Measurements from ENCODE around the gene ASB9. TPM values are rescaled to one million over a fixed set of nuclear protein-coding genes. Genes with fewer than 3 reads are reported as not detected.
"Not testable (repeated sequence)": the region's sequence is repeated elsewhere in the genome, so short reads cannot be mapped to it uniquely, and the experiment has no call there.

ASB9 gene
- total RNA-seq, 4 donors from 2014 or later: 1.1 to 2.1 TPM; not detected in 2

DNA sequence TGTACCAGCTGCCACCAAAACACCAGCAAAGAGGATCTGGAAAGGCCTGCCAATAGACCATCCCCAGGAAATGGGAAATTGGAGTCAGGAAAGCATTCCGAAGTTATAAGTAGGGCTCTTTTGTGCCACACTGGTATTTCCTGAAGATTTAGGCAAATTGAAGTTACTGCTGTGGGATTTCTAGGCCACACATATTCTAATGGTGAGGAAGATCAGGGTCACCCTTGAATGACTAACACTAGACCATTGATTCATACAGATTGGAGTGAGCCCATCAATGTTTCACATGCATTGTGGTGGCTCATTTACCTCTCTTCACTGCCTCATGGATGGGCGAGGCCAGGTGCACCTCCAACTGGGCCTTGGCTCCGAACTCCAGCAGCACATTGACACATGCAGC lies 23.0 kb upstream of the ASB9 start:
- no peak for DNase-seq
- Histone ChIP-seq H3K4me3 (no peak overlapping the region), H3K9me3 (no peaks in the 10 kb centered on the region), H3K27me3 (no peaks in the 10 kb centered on the region), H3K4me1 (no peaks in the 10 kb centered on the region), H3K27ac (no peak overlapping the region), H3K36me3 (no peaks in the 10 kb centered on the region)
- TF ChIP-seq POLR2A (IDR thresholded peaks at IDR 0.05): no peak
- TF ChIP-seq, protein P1, sequence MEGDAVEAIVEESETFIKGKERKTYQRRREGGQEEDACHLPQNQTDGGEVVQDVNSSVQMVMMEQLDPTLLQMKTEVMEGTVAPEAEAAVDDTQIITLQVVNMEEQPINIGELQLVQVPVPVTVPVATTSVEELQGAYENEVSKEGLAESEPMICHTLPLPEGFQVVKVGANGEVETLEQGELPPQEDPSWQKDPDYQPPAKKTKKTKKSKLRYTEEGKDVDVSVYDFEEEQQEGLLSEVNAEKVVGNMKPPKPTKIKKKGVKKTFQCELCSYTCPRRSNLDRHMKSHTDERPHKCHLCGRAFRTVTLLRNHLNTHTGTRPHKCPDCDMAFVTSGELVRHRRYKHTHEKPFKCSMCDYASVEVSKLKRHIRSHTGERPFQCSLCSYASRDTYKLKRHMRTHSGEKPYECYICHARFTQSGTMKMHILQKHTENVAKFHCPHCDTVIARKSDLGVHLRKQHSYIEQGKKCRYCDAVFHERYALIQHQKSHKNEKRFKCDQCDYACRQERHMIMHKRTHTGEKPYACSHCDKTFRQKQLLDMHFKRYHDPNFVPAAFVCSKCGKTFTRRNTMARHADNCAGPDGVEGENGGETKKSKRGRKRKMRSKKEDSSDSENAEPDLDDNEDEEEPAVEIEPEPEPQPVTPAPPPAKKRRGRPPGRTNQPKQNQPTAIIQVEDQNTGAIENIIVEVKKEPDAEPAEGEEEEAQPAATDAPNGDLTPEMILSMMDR (IDR thresholded peaks at IDR 0.05): no peak

DNA sequence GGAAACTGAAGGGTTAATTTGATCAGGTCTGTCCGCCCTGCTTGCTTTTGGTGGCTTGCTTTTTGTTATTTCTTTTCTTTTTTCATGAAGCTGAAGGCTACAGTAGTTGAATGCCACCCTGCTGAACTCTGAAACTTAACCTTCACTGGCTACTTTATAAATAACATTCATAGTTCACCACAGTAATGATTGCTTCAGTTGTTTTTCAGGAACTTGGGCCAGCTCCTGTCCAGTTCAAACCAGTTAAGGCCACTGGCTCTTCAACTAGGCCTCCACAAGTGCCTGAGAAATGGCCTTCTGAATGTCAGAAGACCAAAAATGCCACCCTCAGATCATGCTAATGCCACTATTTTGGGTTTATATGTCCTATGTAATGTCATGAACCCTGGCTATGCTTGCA lies 7.7 kb upstream of the ASB9 start:
- DNase-seq: no peak
- no peak for TF ChIP-seq POLR2A (IDR thresholded peaks at IDR 0.05)
- TF ChIP-seq, protein P1 (IDR thresholded peaks at IDR 0.05): no peak
- Histone ChIP-seq H3K4me3 (no peak overlapping the region), H3K27ac (no peak overlapping the region), H3K36me3 (no peaks in the 10 kb centered on the region), H3K9me3 (no peaks in the 10 kb centered on the region), H3K27me3 (no peaks in the 10 kb centered on the region), H3K4me1 (no peaks in the 10 kb centered on the region)

DNA sequence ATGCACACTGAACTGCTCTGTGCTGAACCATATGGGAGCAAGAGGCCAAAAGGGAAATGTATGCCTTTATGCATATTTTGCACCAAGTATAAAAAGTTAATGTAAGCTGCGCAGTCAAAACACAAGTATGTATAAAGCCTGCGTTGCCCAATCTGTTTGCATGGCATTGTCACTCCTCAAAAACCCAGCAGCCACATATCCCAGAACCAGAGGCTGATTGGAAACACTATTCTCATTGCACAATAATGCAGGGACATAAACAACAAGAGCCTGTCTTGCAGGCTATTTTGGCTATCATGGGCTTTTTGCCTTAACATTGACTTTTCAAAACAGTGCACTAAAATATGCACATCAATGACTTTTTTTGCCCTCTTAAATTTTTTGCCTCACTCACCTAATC lies 5.1 kb upstream of the ASB9 start:
- H3K27ac ChIP-seq: no peak overlapping the region
- H3K9me3 ChIP-seq: no peaks in the 10 kb centered on the region
- H3K4me1 ChIP-seq: no peaks in the 10 kb centered on the region
- no peak overlapping the region for H3K4me3 ChIP-seq
- TF ChIP-seq, protein P1 (IDR thresholded peaks at IDR 0.05): no peak
- no peak for TF ChIP-seq POLR2A (IDR thresholded peaks at IDR 0.05)
- H3K27me3 ChIP-seq: no peaks in the 10 kb centered on the region
- DNase-seq: no peak
- no peaks in the 10 kb centered on the region for H3K36me3 ChIP-seq

DNA sequence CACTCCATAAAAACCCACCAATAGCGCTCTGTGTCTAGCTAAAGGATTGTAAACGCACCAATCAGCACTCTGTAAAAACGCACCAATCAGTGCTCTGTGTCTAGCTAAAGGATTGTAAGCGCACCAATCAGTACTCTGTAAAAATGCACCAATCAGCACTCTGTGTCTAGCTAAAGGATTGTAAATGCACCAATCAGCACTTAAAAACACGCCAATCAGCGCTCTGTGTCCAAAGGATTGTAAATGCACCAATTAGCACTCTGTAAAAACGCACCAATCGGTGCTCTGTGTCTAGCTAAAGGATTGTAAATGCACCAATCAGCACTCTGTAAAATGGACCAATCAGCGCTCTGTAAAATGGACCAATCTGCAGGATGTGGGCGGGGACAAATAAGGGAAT lies 3.4 kb upstream of the ASB9 start:
- not testable (repeated sequence) for H3K27ac ChIP-seq, H3K4me1 ChIP-seq, H3K27me3 ChIP-seq, H3K9me3 ChIP-seq, H3K4me3 ChIP-seq, DNase-seq, H3K36me3 ChIP-seq

DNA sequence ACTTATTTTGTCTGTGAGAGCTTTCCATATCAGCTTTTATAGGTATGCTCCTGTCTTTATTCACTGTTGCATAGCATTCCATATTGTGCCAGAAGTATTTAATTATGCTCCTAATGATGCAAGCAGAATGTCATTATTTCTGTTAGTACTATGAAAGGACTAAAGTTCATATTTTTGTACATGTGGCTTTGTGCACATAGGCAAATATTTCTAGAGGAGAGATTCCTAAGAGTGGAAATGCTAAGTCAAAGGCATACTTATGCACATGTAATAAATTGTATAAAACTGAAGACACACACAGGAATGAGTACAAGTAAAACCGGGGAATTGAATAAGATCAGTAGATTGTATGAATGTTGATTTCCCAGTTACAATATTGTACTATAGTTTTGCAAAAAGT lies 1.9 kb upstream of the ASB9 start:
- TF ChIP-seq, protein P1 (IDR thresholded peaks at IDR 0.05): no peak
- no peak for TF ChIP-seq POLR2A (IDR thresholded peaks at IDR 0.05)
- Histone ChIP-seq H3K4me3 (no peak overlapping the region), H3K9me3 (no peaks in the 10 kb centered on the region), H3K36me3 (no peaks in the 10 kb centered on the region), H3K27me3 (no peaks in the 10 kb centered on the region), H3K27ac (no peak overlapping the region), H3K4me1 (no peaks in the 10 kb centered on the region)
- no peak for DNase-seq

DNA sequence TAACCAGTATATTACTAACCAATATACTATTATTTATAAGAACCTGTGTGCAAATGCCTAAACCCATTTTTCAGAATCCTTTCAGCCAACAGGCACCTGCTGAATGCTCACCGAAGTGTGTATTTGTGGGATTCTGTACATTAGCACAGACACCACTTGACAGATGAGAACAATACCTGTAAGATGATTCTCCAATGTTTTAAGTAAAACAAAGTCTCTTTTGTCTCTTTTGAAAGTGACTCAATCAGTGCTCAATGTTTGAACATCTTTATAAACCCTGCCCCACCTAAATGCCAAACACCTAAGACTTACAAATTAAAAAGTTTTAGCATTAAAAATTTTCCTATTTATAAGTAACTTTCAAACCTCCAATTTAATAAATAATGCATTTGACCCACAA lies 763 bp downstream of the ASB9 start:
- no peak for DNase-seq
- no peaks in the 10 kb centered on the region for H3K4me1 ChIP-seq
- no peak overlapping the region for H3K27ac ChIP-seq
- H3K36me3 ChIP-seq: no peaks in the 10 kb centered on the region
- no peaks in the 10 kb centered on the region for H3K9me3 ChIP-seq
- no peak for TF ChIP-seq POLR2A (IDR thresholded peaks at IDR 0.05)
- TF ChIP-seq, protein P1 (IDR thresholded peaks at IDR 0.05): no peak
- H3K4me3 ChIP-seq: no peak overlapping the region
- no peaks in the 10 kb centered on the region for H3K27me3 ChIP-seq
